Fibroblast of lung (primary cell): ENCODE measurements around the gene COASY.

ENCODE experiments used
- CTCF ChIP-seq, 2 donors: IDR thresholded peaks in 1 of 2; conservative IDR thresholded peaks in 1 of 2; 1 replicate in 1 of 2; 2 replicates in 1 of 2; pipeline ENCODE4 v1.5.1; 2011 to 2012; ENCODE audit warnings: low read length in 2 of 2, control low read depth in 1 of 2, inconsistent platforms in 1 of 2, low read depth in 1 of 2, mild to moderate bottlenecking in 1 of 2
- EZH2 ChIP-seq: IDR thresholded peaks from 2 replicates; pipeline ENCODE4 v1.5.1; 2012; ENCODE audit warnings: low read length, control low read depth, mild to moderate bottlenecking; ENCODE audit errors: missing control alignments

GRCh38 chr17:42581744-42582270 is 19.9 kb downstream of the COASY start:
- TF ChIP-seq EZH2: no peak
- TF ChIP-seq CTCF (conservative IDR thresholded peaks at IDR 0.05 in 1 of 2, IDR thresholded peaks at IDR 0.05 in 1 of 2; ENCODE audit: low read depth in 1 of 2, low read length in 2 of 2): no peak
